GM18526 (cell line): ENCODE results near the gene HNRNPK.

Experiments used
- POLR2A ChIP-seq: IDR thresholded peaks from 3 replicates; pipeline ENCODE4 v1.6.1; 2011; ENCODE audit not compliant: insufficient read length; ENCODE audit errors: extremely low read depth

HNRNPK gene

DNA sequence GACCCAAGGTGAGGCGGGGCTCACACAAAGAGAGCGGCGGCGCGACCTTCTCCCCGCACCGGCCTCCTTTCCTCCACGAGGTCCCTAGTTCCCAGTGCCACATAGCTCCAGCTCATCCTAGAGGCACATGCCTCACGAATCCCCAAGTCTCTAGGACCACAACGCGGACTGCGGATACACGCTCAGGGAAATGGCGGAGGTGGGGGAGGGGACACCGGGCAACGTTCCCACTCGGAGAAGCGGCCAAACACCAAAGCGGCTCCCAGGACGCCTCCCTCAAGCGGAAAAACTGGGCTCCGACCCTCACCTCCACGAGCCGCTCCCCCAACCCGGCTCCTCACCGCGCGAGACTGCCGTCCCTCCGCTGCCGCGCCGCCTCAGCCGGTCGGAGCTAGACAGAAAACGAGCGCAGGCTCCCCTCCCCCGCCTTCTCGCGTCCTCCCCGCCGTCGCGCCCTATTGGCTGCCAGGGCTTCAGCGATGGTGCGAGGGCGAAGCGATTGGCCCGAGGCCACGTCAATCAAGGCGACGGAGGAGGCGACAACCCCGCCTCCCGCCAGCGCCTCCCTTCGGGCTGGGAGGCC lies at the start of gene HNRNPK:
Gene HNRNPK (minus strand): TSS at position 404 of the 583 bp plus-strand sequence. CDS start 1,963 bp downstream, outside the sequence.
- no peak for TF ChIP-seq POLR2A

DNA sequence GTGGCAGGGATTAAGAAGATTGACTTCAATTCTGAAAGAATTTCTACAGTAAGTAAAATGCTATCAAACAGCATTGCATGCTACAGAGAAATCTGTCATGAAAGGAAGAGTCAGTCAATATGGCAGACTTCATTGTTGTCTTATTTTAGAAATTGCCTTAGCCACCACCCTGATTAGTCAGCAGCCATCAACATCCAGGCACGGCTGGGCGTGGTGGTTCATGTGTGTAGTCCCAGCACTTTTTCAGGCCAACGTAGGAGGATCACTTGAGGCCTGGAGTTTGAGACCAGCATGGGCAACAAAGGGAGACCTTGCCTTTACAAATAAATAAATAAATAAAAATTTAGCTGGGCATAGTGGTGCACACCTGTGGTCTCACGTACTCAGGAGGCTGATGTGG lies 47.2 kb upstream of the HNRNPK start:
- no peak for TF ChIP-seq POLR2A

DNA sequence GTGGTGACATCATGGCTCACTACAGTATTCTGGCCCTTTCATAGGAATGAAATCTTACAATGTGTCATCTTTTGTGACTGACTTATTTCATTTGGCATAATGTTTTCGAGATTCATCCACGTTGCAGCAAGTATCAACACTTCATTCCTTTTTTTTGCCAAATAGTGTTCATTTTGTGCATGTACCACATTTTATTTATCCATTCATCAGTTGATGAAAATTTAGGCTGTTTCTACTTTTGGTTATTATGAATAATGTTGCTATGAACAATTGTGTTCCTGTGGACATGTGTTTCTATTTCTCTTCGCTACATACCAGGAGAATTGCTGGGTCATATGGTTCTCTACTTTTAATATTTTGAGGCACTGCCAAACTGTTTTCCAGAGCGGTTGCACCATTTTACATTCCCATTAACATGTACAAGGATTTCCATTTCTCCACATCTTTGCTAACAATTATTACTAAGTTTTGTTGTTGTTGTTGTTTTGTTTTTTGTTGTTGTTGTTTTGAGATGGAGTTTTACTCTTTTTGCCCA lies 44.1 kb upstream of the HNRNPK start:
- TF ChIP-seq POLR2A = no peak

DNA sequence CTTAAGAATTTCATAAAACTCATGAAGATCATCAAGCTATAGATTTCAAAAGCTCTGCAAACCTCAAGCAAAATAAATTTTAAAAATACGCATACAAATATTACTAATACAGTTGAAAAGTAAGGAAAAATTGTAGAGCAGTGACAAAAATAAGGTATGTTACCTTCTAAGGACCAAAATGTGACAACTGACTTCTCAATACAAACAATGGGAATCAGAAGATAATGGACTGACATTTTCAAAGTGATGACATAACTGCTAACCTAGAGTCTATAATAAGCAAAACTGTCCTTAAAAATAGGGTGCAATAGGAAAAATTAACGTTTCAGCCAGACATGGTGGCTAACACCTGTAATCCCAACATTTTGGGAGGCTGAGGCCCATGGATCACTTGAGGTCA lies 27.6 kb upstream of the HNRNPK start:
- no peak for TF ChIP-seq POLR2A

DNA sequence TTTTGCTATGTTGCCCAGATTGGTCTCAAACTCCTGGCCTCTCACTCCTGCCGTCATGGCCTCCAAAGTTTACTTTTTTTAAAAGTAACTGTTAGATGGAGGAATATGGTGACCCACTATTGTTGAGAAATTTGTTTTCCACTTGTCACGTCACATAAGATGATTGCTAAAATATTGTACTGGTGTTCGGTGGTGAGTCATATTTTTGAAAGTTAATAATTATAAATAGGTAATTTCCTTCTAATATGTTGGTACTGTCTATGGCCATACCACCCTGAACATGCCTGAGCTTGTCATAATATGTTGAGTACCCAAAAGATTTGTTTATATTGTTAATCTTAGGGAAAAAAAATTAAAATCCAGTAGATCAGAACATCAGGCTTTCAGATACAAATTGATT lies 23.2 kb upstream of the HNRNPK start:
- TF ChIP-seq POLR2A = no peak

DNA sequence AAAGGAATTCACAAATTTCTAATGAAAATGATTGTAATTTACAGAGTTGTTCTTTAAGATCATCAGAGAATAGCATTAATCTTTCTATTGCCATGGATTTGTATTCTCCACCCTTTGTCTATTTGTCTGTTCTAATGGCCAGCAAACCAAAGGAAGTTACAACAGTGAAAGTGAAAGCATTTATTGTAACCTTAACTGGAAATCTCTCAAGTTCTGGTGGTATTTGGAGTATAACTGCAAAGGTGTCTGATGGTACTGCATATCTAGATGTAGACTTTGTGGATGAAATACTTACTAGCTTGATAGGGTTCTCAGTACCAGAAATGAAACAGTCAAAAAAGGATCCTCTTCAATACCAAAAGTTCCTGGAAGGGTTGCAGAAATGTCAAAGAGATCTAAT lies 22.3 kb upstream of the HNRNPK start:
- TF ChIP-seq POLR2A = no peak

DNA sequence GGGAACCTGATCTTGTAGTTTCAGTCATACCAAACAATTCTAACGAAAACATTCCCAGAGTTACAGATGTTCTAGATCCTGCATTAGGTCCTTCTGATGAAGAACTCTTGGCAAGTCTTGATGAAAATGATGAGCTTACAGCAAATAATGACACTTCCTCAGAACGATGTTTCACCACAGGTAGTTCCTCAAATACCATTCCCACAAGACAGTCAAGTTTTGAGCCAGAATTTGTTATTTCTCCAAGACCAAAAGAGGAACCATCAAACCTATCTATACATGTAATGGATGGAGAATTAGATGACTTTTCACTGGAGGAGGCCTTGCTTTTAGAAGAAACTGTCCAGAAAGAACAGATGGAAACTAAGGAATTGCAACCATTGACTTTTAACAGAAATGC lies 21.6 kb upstream of the HNRNPK start:
- no peak for TF ChIP-seq POLR2A

DNA sequence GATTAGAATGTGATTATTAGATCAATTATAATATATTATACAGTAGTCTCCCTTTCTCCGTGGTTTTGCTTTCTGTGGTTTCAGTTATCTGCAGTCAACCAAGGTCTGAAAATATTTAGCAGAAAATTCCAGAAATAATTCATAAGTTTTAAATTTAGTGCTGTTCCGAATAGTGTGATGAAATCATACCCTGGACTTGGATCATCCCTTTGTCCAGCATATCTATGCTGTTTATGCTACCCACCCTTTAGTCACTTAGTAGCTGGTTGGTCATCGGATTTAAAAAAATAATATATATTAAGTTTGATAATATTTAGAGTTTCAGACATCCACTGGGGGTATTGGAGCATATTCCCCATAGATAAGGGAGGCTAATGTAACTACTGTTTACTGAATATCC lies 20.2 kb upstream of the HNRNPK start:
- TF ChIP-seq POLR2A = no peak

DNA sequence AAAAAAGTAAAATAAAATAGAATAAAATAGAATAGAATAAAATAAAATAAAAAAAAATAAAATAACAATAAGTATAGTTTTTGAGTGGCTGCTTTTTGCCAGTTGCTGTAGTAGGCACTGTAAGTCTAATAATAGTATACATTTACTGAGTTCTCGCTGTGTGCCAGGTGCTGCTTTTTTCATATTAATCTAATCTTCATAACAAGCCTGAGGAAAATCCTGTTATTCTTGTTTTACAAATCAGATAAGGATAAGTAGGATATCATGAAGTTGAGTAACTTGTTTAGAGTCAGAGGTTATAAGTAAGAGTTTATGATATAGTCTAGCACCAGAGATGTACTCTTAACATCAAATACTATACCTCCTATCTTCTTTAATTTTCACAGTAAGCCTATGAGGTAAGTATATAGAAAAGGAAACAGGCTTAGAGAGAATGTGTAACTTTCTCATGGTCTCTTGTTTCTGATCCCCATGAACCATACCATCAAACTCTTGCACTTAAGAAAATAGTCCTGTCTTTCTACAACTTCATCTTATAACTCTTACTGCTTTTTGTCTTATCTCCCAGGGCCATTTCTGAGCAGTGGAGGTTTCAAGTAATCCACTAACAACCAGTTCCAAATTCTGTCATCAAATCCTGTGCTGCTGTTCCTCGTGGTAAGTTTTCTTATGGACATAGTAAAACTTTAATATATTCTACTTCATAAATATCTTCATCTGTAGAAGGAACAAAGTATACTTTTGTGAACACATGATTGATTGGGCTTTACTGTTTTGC lies 19.3 kb upstream of the HNRNPK start:
- no peak for TF ChIP-seq POLR2A

DNA sequence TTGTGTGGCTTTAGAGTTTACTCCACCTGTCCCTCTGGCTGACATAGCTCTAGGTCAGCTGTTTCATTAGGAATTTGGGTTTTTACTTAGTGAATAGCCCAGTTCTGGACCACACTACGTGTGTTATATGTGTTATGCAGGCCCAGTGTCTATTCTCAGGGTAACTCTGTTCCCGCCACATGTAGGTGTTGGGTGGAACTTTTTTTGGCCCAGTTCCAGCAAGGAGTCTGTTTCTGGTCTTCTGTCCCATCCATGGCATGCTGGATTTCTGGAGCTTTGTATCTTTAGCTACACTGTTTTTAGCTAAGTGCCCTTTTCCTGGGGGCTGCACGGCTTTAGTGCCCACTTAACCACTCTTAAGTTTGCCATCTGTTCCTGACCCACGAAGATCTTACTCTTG lies 16.1 kb upstream of the HNRNPK start:
- TF ChIP-seq POLR2A = no peak

DNA sequence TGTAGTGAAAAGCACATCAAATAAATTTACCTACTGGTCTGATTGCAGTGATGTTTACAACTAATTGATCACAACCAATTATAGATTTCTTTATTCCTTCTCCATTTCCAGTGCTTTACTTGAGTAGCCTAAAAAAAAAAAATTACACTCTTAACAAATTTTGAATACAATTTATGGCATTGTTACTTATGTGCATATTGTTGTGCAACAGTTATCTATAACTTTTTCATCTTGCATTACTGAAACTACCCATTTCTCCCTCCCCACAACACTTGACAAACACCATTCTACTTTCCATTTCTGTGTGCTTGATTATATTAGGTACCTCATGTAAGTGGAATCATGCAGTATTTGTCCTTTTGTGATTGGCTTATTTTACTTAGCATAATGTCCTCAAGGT lies 12.9 kb upstream of the HNRNPK start:
- TF ChIP-seq POLR2A = no peak

DNA sequence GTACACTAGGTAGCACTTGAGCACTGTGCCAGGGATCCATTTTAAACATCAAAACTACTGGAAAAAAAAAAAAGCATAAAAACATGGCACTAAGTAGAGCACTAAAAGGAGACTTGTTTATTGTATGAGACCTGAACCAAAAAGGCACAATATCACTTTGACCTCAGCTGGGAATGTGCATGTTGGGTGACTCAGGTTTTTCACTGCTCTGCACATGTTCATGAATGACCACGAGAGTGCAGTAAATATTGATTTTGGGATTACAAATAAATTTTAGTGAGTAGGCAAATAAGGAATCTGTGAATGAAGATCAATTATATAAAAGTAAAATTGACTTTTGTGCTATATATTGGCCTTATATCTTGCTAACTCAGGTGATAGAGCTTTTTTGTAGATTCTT lies 12.4 kb upstream of the HNRNPK start:
- no peak for TF ChIP-seq POLR2A

DNA sequence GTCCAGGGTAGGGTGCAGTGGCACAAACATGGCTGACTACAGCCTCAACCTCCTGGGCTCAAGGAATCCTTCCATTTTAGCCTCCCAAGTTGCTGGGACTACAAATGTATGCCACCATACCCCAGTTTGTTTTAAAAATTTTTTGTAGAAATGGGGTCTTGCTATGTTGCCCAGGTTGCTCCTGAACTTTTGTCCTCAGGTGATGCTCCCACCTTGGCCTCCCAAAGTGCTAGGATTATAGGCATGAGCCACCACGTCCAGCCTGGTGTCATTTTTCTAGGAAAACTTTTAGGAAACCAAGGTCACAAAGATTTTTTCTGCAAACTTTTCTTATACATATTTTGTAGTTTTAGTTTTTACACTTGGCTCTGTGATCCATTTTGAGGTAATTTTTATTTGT lies 11.3 kb upstream of the HNRNPK start:
- no peak for TF ChIP-seq POLR2A

DNA sequence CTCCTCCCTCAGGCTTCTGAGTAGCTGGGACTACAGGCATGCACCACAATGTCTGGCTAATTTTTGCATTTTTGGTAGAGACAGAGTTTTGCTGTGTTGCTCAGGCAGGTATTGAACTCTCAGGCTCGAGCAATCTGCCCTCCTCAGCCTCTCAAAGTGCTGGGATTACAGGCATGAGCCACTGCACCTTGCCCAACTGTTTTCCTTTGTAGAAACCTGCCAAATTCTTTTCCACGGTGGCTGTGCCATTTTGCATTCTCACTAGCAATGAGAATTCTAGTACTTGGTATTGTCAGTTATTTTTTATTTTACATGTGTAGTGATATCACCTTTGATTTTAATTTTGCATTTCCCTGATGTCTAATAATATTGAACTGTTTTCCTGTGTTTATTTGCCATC lies 8.4 kb upstream of the HNRNPK start:
- TF ChIP-seq POLR2A = no peak

DNA sequence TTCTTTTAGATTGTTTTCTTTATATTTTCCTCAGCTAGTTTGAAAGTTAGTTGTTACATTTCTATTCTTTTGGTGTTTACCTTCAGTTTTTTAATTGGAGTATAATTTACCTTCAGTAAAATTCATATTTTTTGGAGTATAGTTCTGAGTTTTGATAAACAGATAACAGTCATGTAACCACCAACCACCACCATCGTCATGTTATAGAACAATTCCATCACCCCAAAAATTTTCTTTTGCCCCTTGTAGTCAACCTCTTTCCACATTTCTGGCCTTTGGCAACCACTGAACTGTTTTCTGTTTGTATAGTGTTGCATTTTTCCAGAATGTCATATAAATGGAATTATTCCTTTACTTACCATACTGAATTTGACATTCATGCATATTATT lies 7.4 kb upstream of the HNRNPK start:
- no peak for TF ChIP-seq POLR2A

DNA sequence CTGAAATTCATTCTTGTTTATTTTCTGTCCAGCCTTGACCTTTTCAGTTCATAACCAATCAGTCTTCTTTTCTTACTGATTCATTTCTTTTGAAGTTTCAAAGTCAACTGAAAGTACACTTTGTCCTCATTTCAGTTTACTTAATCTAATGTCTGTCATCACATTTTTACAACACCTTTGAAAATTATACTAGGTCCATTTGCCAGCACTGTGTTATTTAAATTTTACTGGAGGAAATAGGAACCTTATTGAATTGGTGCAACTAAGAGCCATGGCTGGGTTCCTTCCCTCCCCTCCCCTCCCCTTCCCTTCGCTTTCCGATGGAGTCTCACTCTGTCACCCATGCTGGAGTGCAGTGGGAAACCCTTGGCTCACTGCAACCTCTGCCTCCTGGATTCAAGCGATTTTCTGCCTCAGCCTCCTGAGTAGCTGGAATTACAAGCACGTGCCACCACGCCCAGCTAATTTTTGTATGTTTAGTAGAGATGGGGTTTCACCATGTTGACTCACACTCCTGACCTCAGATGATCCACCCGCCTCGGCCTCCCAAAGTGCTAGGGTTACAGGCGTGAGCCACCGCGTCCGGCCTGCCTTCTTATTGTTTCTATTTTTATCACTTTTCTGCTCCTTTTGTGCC lies 6.9 kb upstream of the HNRNPK start:
- TF ChIP-seq POLR2A = no peak
